ENCODE results near the gene PSMB2. TPM values are rescaled to one million over a fixed set of nuclear protein-coding genes. Genes with fewer than 3 reads are reported as not detected.

PSMB2 gene
- total and polyA plus RNA-seq, 10 of the 15 experiments (the other 5 are each of a cell fraction or from before 2014, with no cell fraction given), result 71.7 to 299 (median 145) TPM

- in situ Hi-C loops (cut with MboI), result no loop called here
- H2AFZ ChIP-seq (ENCODE audit: control insufficient read depth, low read depth, low read length), result no peak overlapping the region
- H3K9me3 ChIP-seq (replicated peaks; ENCODE audit: control insufficient read depth, insufficient read depth, low read length), result no peaks in the 10 kb centered on the region
- ChIA-PET SMC1A (ENCODE audit: uncharacterized antibody, unreplicated experiment) (interaction anchor here (0.7 kb wide), 1 partner anchor 135 kb away, joined by 3 read pairs; no protein-coding TSS in a partner anchor), CTCF (interaction anchor here (1.3 kb wide), 1 partner anchor 53 kb away, joined by 4 read pairs; no protein-coding TSS in a partner anchor), RAD21 (ENCODE audit: unreplicated experiment) (no interaction called here), POLR2A (no interaction called here)
- H3K4me1 ChIP-seq (ENCODE audit: control insufficient read depth, insufficient read depth, low read length), result no peaks in the 10 kb centered on the region
- H3K27ac ChIP-seq (ENCODE audit: control insufficient read depth, insufficient read depth), result no peak overlapping the region
- no peaks in the 10 kb centered on the region for H3K36me3 ChIP-seq (ENCODE audit: control insufficient read depth in 2 of 2, insufficient read depth in 2 of 2, low read length in 1 of 2)
- no TSS peak for BruUV-seq (replicated peaks)
- no peak overlapping the region for H3K4me3 ChIP-seq
- ATAC-seq (no peak), DNase-seq (ENCODE audit: low read depth, low spot score) (no peak), FAIRE-seq (no peak)
- no peaks in the 10 kb centered on the region for H3K79me2 ChIP-seq (ENCODE audit: control insufficient read depth, insufficient read depth, low read length)
- no peaks in the 10 kb centered on the region for H4K20me1 ChIP-seq (ENCODE audit: control insufficient read depth, insufficient read depth)
- intact Hi-C loops (cut with micrococcal nuclease; ENCODE audit: unreplicated experiment), result no loop called here
- H3K4me2 ChIP-seq (ENCODE audit: control insufficient read depth, insufficient read depth), result no peak overlapping the region
- WGBS (ENCODE audit: insufficient coverage, insufficient replicate concordance, low lambda C conversion rate, missing lambda C conversion rate), result 52% methylated on average over 5 of the region's 5 CpGs
- H3K9ac ChIP-seq (ENCODE audit: control insufficient read depth, insufficient read depth, low read length), result no peak overlapping the region
- TF ChIP-seq PAX5 (IDR thresholded peaks at IDR 0.05; ENCODE audit: borderline replicate concordance, low read depth, low read length), result no peak
- peaks cover 0 to 2% of the 10 kb centered on the region in 2 experiments; a peak in 2 of 4 replicates for H3K27me3 ChIP-seq (replicated peaks in 1 of 2; ENCODE audit: control insufficient read depth in 2 of 2, insufficient read depth in 2 of 2, low read length in 1 of 2)
Measured at GRCh38 chr1:35674111-35674510, 32.8 kb upstream of the PSMB2 start.

- in situ Hi-C loops (cut with MboI), result no loop called here
- H3K4me3 ChIP-seq, result no peak overlapping the region
- H3K79me2 ChIP-seq (ENCODE audit: control insufficient read depth, insufficient read depth, low read length), result no peaks in the 10 kb centered on the region
- no peak overlapping the region for H3K9ac ChIP-seq (ENCODE audit: control insufficient read depth, insufficient read depth, low read length)
- no peak for DNase-seq (ENCODE audit: low read depth, low spot score)
- POLR2A ChIA-PET, result no interaction called here
- SMC1A ChIA-PET (ENCODE audit: uncharacterized antibody, unreplicated experiment), result no interaction called here
- BruUV-seq (replicated peaks), result no TSS peak
- no peak overlapping the region for H3K27ac ChIP-seq (ENCODE audit: control insufficient read depth, insufficient read depth)
- H3K9me3 ChIP-seq (replicated peaks; ENCODE audit: control insufficient read depth, insufficient read depth, low read length), result no peaks in the 10 kb centered on the region
- RAD21 ChIA-PET (ENCODE audit: unreplicated experiment), result no interaction called here
- H3K27me3 ChIP-seq (replicated peaks in 1 of 2; ENCODE audit: control insufficient read depth in 2 of 2, insufficient read depth in 2 of 2, low read length in 1 of 2), result peaks cover 0 to 7% of the 10 kb centered on the region in 2 experiments
- no peaks in the 10 kb centered on the region for H3K4me1 ChIP-seq (ENCODE audit: control insufficient read depth, insufficient read depth, low read length)
- TF ChIP-seq IKZF2 (IDR thresholded peaks at IDR 0.05) (no peak), CREB1 (IDR thresholded peaks at IDR 0.05; ENCODE audit: low read depth) (no peak), MEF2A (IDR thresholded peaks at IDR 0.05; ENCODE audit: insufficient read depth, low read depth, low read length) (no peak)
- intact Hi-C loops (cut with micrococcal nuclease; ENCODE audit: unreplicated experiment), result no loop called here
- FAIRE-seq, result no peak
- no peak overlapping the region for H3K4me2 ChIP-seq (ENCODE audit: control insufficient read depth, insufficient read depth)
- 62% methylated on average over 6 of the region's 6 CpGs for WGBS (ENCODE audit: insufficient coverage, insufficient replicate concordance, low lambda C conversion rate, missing lambda C conversion rate)
- ATAC-seq, result no peak
- H2AFZ ChIP-seq (ENCODE audit: control insufficient read depth, low read depth, low read length), result no peak overlapping the region
- CTCF ChIA-PET, result no interaction called here
- H3K36me3 ChIP-seq (ENCODE audit: control insufficient read depth in 2 of 2, insufficient read depth in 2 of 2, low read length in 1 of 2), result no peaks in the 10 kb centered on the region
- H4K20me1 ChIP-seq (ENCODE audit: control insufficient read depth, insufficient read depth), result no peaks in the 10 kb centered on the region
Measured at GRCh38 chr1:35672116-35672515, 30.8 kb upstream of the PSMB2 start.
